RWPE2 (cell line): Measurements from ENCODE around the gene CRY2.

Source experiments
- ATAC-seq: fragments of 200-7000 bp; cut with Tn5 transposase; 3 replicates; pipeline ENCODE4 v1.9.1; 2021; ENCODE audit warnings: low read depth
- DNase-seq: peaks from one replicate; pipeline ENCODE4 v3.0.0-alpha.2; 2020; ENCODE audit warnings: low spot score
- H3K27ac ChIP-seq: fragments of 450-650 bp; 2 replicates; pipeline ENCODE4 v1.5.1; 2017; ENCODE audit warnings: mild to moderate bottlenecking; ENCODE audit not compliant: poor library complexity, severe bottlenecking
- H3K27me3 ChIP-seq: fragments of 250-450 bp; sonication (Bioruptor Pico); 2 replicates; pipeline ENCODE4 v1.5.1; 2021; ENCODE audit warnings: mild to moderate bottlenecking, moderate library complexity; ENCODE audit not compliant: insufficient read depth, poor library complexity, severe bottlenecking
- H3K36me3 ChIP-seq: fragments of 250-450 bp; sonication (Bioruptor Pico); 2 replicates; pipeline ENCODE4 v1.5.1; 2020; ENCODE audit warnings: low read depth, mild to moderate bottlenecking, moderate library complexity
- H3K4me1 ChIP-seq: fragments of 250-450 bp; sonication (Bioruptor Pico); 2 replicates; pipeline ENCODE4 v1.5.1; 2021; ENCODE audit warnings: mild to moderate bottlenecking, moderate library complexity; ENCODE audit not compliant: insufficient read depth, poor library complexity, severe bottlenecking
- H3K4me3 ChIP-seq: fragments of 250-450 bp; sonication (Bioruptor Pico); 2 replicates; pipeline ENCODE4 v1.5.1; 2021; ENCODE audit warnings: mild to moderate bottlenecking, moderate library complexity; ENCODE audit not compliant: severe bottlenecking
- H3K9me3 ChIP-seq: fragments of 250-450 bp; sonication (Bioruptor Pico); 2 replicates; pipeline ENCODE4 v1.5.1; 2021; ENCODE audit warnings: mild to moderate bottlenecking, moderate library complexity; ENCODE audit not compliant: severe bottlenecking
- TF ChIP-seq, protein P1 (sequence below): fragments of 450-650 bp; IDR thresholded peaks from one replicate; pipeline ENCODE4 v1.5.1; 2017; ENCODE audit warnings: mild to moderate bottlenecking, moderate library complexity; ENCODE audit not compliant: poor library complexity, severe bottlenecking

CRY2 gene

DNA sequence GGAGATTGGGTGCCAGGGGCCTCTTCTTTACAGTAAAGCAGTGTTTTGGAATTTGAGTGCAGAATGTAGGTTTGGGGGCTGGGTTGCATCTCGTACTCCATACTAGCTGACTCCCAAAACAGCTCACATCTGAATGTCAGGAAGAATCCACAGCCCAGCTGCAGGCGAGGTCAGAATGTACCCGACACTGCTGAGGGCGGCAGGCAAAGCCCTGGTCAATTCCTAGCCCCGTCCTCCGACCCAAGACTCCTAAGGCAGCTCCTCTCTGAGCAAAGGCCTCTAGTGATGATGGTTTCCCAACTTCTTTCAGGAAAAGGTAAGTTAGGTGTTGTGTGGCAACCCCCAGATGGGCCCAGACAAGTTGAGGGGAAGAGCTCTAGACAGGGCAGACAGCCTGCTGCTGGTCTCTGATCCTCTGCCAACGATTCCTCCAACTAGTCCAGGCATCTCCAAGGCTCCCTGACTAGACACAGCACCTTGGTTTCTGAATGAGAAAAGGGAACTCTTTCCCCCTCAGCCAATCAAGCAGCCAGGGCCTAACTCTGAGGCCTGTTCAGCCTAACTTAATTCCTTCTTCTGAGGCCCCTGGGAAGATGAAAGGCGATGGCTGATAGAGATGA, 83.8 kb downstream of the CRY2 start:
- no peak overlapping the region for H3K4me3 ChIP-seq
- H3K27me3 ChIP-seq, result no peaks in the 10 kb centered on the region
- H3K36me3 ChIP-seq, result peaks cover 25% of the 10 kb centered on the region
- peak; percentile 92 for DNase-seq
- H3K27ac ChIP-seq, result peak overlapping the region; percentile 95
- peak; percentile 86 for ATAC-seq
- TF ChIP-seq, protein P1, sequence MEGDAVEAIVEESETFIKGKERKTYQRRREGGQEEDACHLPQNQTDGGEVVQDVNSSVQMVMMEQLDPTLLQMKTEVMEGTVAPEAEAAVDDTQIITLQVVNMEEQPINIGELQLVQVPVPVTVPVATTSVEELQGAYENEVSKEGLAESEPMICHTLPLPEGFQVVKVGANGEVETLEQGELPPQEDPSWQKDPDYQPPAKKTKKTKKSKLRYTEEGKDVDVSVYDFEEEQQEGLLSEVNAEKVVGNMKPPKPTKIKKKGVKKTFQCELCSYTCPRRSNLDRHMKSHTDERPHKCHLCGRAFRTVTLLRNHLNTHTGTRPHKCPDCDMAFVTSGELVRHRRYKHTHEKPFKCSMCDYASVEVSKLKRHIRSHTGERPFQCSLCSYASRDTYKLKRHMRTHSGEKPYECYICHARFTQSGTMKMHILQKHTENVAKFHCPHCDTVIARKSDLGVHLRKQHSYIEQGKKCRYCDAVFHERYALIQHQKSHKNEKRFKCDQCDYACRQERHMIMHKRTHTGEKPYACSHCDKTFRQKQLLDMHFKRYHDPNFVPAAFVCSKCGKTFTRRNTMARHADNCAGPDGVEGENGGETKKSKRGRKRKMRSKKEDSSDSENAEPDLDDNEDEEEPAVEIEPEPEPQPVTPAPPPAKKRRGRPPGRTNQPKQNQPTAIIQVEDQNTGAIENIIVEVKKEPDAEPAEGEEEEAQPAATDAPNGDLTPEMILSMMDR, result no peak
- peaks cover 54% of the 10 kb centered on the region for H3K4me1 ChIP-seq
- H3K9me3 ChIP-seq, result no peaks in the 10 kb centered on the region

DNA sequence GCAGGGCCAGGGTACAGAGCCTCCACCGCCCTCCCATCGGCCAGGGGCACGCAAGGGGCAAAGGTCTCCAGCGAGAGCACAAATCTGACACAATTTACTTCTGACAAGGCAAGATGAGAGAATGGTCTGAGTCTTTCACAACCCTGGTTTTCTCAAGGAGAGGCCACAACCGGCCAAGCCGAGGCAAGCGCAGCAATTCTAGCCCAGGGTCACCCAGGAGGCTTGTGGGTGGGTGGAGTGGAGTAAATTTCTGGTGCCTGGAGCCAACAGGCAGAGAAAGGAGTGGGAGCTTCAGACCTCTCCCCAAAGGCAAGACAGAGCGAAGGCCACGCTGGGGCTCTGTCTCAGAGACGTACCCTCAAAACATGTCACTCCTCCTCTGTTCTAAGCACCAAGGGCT, 84.5 kb downstream of the CRY2 start:
- no peak for DNase-seq
- Histone ChIP-seq H3K4me1 (peaks cover 54% of the 10 kb centered on the region), H3K27me3 (no peaks in the 10 kb centered on the region), H3K27ac (peak overlapping the region; percentile 95), H3K4me3 (no peak overlapping the region), H3K36me3 (peaks cover 25% of the 10 kb centered on the region), H3K9me3 (no peaks in the 10 kb centered on the region)
- TF ChIP-seq, protein P1, result no peak
- ATAC-seq, result no peak

DNA sequence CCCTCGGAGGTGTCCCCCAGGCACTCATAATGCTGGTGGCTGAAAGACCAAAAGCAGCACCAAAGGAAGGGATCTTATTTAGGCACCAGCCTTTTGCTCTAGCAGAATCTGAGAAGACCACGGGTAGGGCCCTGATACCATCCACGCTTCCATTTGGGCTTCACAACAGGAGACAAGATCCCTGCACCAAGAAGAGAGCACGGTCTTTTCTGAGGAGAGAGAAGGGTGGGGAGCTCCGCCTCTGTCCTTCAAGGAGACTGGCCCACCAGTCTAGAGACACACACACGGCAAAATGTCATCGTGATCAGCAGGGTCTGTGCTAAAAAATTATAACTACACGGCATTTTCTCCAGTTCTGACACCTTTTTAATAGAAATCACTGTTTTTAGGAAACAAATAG, 84.9 kb downstream of the CRY2 start:
- TF ChIP-seq, protein P1, result no peak
- Histone ChIP-seq H3K27ac (peak overlapping the region; percentile 95), H3K36me3 (peaks cover 22% of the 10 kb centered on the region), H3K27me3 (no peaks in the 10 kb centered on the region), H3K9me3 (no peaks in the 10 kb centered on the region), H3K4me1 (peaks cover 54% of the 10 kb centered on the region), H3K4me3 (no peak overlapping the region)
- ATAC-seq (no peak), DNase-seq (no peak)
